ENCODE results near the gene CGAS.
"Not testable (repeated sequence)": the region's sequence is repeated elsewhere in the genome, so short reads cannot be mapped to it uniquely, and the experiment has no call there.

Gene CGAS

GRCh38 chr6:73394577-73395354 lies 57.3 kb downstream of the CGAS start, which contains the start of gene DDX43:
TSS of gene DDX43 (plus strand) at chr6:73394828. CDS start at chr6:73394906, 78 bp downstream.
- DNase-seq = peak; percentile 62

GRCh38 chr6:73393278-73393677 lies 58.8 kb downstream of the CGAS start:
- DNase-seq = no peak

- DNase-seq = not testable (repeated sequence)
These were observed 59.9 kb downstream of the CGAS start for GRCh38 chr6:73392188-73392587.

GRCh38 chr6:73391675-73392074 lies 60.4 kb downstream of the CGAS start:
- DNase-seq = no peak

- DNase-seq = no peak
These were observed 62.2 kb downstream of the CGAS start for GRCh38 chr6:73389854-73390253.

GRCh38 chr6:73388800-73389512 lies 63.1 kb downstream of the CGAS start:
- DNase-seq = peak; percentile 78

- no peak for DNase-seq
These were observed 63.7 kb downstream of the CGAS start for GRCh38 chr6:73388433-73388799.

- no peak for DNase-seq
These were observed 69.5 kb downstream of the CGAS start for GRCh38 chr6:73382462-73383113.

GRCh38 chr6:73381531-73381930 lies 70.6 kb downstream of the CGAS start:
- DNase-seq = not testable (repeated sequence)

GRCh38 chr6:73377225-73377624 lies 74.9 kb downstream of the CGAS start:
- DNase-seq = no peak

GRCh38 chr6:73375216-73375615 lies 76.9 kb downstream of the CGAS start:
- DNase-seq = no peak

Data from activated CD8-positive, alpha-beta memory T cell treated with anti-CD3 and anti-CD28 coated beads, Interleukin-2, amount 50 U/mL, for 48 hours (primary cell).